ENCODE measurements around the gene CALD1.

DNA sequence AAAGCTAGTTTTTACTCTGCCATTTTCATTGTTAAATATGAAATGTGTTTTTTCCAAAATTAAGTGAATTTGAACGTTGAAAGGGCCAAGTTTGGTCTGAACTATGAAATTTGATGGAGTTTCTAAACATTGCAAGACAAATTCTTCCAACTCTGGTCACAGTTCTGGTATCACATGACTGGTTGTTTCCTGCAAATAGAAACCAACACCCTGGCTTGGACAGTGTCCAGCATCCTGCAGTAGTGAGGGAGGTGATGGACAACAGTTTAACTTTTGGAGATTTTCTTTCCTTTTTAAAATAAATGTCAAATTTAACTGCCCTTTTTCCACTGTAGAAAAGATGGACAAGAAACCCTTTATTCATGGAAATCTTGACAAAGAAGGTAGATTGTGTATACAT lies 152.1 kb downstream of the CALD1 start:
- TF ChIP-seq, protein P1, sequence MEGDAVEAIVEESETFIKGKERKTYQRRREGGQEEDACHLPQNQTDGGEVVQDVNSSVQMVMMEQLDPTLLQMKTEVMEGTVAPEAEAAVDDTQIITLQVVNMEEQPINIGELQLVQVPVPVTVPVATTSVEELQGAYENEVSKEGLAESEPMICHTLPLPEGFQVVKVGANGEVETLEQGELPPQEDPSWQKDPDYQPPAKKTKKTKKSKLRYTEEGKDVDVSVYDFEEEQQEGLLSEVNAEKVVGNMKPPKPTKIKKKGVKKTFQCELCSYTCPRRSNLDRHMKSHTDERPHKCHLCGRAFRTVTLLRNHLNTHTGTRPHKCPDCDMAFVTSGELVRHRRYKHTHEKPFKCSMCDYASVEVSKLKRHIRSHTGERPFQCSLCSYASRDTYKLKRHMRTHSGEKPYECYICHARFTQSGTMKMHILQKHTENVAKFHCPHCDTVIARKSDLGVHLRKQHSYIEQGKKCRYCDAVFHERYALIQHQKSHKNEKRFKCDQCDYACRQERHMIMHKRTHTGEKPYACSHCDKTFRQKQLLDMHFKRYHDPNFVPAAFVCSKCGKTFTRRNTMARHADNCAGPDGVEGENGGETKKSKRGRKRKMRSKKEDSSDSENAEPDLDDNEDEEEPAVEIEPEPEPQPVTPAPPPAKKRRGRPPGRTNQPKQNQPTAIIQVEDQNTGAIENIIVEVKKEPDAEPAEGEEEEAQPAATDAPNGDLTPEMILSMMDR (IDR thresholded peaks at IDR 0.05): no peak
- TF ChIP-seq EZH2 (IDR thresholded peaks at IDR 0.05): no peak

Measured in neural progenitor cell (in vitro differentiated cells).